GM19452 (cell line): ENCODE data around the gene ELF1.
A peak's percentile ranks its signal among the peaks of the same experiment; 100 is the strongest.
"Not testable (repeated sequence)": the region's sequence is repeated elsewhere in the genome, so short reads cannot be mapped to it uniquely, and the experiment has no call there.

Experiments used
- ATAC-seq: cut with Tn5 transposase; IDR thresholded peaks from one replicate; pipeline ENCODE4 v1.9.1; 2021; ENCODE audit not compliant: unreplicated experiment

The ELF1 gene

DNA sequence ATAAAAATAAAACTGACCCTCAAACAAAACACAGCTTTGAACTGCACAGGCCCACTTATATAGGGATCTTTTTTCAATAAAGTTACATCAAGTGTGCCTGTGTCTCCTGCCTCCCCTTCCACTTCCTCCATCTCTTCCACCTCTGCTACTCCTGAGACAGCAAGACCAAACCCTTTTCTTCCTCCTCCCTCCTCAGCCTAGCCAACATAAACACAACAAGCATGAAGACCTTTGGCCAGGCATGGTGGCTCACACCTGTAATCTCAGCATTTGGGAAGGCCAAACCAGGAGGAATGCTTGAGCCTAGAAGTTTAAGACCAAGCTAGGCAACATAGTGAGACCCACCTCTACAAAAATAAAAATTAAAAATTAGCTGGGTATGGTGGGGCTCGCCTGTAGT, 72.6 kb downstream of the ELF1 start:
- no peak for ATAC-seq

- ATAC-seq = no peak
Measured at GRCh38 chr13:40943073-40943472, 76.0 kb downstream of the ELF1 start.

DNA sequence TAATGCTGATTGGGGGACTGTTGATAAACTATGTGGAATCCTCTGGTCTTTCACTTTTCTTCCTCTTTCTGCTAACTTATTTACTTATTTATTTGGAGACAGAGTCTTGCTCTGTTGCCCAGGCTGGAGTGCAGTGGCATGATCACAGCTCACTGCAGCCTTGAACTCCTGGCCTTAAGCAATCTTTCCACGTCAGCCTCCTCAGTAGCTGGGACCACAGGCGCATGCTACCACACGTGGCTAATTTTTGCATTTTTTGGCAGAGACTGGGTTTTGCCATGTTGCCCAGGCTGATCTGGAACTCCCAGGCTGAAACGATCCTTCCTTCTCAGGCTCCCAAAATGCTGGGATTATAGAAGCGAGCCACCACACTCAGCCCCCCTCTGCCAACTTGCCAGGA, 77.5 kb downstream of the ELF1 start:
- ATAC-seq = no peak

DNA sequence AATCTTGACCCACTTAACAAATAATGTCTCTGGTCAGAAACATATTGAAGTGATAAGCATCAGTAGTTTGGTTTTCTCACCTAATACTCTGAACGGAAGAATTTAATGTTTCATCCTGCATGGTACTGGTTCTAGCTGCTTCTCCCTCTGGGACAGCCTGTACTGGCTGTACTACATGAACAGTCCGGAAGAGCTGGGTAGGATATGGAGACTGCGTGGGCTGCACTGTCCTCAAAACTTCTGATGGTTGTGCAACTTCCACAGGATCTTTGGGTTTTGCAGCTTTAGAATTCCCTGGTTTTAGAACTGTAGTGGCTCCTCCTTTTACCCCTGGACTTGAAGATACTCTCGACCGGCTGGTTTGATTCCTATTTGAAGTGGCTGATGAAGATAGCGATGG, 78.3 kb downstream of the ELF1 start:
- no peak for ATAC-seq

DNA sequence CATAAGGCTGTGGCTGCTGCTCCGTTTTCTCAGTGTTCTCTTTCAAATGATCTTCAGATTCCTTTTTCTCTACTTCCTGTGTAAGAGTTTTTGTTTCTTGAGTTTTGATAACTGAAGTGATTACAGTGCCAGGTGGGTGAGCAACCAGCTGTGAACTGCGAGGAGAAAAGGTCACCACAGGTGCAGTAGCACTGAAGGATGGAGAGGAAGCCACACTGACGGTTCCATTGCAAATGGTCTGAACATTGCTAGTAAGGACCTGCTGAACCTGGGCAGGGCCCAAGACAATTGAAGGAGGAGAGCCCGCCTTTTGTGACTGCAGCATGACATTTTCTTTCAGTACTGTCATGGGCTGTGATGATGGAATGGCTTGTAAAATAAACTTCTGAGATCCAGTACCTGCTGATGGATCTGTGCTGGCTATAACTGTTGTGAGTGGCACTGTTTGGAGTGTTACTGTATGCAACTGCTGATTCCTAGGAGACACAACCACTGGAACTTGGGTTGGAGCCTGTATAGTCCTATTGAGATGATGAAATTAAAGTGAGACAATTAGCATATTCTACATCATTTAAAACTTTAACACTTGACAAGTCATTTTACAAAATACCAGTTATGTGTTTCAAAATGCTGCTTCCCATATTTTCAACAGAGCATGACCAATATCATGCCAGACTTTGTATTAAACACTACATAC, 85.5 kb downstream of the ELF1 start:
- peak; percentile 68 for ATAC-seq

DNA sequence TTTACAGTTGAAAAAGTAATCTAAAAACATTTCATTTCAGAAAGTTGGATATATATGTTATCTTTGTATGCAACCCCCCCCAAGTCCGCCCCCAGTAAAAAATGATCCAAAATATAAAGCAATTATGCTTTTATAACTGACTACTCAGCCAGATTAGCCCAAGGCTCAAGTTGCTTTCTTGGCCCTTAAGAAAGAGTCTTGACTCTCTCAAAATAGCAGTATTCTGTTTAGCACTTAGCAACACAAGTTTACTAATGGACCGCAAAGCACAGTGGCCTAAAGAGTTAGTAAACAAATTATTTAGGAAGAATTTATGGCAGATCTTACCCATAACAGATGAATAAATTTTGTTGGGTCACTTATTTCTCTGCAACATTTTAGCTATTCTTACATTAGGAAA, 86.9 kb downstream of the ELF1 start:
- ATAC-seq = no peak

GRCh38 chr13:40931719-40932118, 87.4 kb downstream of the ELF1 start:
- no peak for ATAC-seq

DNA sequence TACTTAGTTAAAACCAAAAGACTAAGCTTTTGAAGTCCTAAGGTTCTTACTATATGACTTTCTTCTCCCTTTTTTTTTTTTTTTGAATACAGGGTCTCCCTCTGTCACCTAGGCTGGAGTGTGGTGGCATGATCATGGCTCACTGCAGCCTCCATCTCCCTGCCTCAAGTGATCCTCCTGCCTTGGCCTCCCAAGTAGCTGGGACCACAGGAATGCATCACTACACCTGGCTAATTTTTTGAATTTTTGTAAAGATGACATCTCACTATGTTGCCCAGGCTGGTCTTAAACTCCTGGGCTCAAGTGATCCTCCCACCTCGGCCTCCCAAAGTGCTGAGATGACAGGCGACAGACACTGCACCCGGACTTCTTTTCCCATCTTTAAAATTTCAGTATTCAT, 89.2 kb downstream of the ELF1 start:
- not testable (repeated sequence) for ATAC-seq

GRCh38 chr13:40928980-40929379, 90.1 kb downstream of the ELF1 start:
- no peak for ATAC-seq

- ATAC-seq = no peak
Measured at GRCh38 chr13:40927929-40928328, 91.2 kb downstream of the ELF1 start.

- no peak for ATAC-seq
Measured at GRCh38 chr13:40923867-40924266, 95.2 kb downstream of the ELF1 start.

- ATAC-seq = no peak
Measured at GRCh38 chr13:40922437-40923040, 96.6 kb downstream of the ELF1 start.

GRCh38 chr13:40920826-40921225, 98.3 kb downstream of the ELF1 start:
- ATAC-seq = no peak

DNA sequence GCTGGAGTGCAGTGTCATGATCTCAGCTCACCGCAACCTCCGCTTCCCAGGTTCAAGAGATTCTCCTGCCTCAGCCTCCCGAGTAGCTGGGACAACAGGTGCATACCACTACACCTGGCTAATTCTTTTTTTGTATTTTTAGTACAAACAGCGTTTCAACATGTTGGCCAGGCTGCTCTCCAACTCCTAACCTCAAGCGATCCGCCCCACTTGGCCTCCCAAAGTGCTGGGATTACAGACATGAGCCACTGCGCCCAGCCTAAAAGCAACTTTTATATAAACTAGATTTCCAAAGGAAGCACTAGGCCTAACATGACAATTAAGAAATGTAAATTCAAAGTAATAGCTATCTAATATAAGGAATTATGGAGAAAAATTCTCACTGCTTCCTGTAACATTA, 99.2 kb downstream of the ELF1 start:
- not testable (repeated sequence) for ATAC-seq

DNA sequence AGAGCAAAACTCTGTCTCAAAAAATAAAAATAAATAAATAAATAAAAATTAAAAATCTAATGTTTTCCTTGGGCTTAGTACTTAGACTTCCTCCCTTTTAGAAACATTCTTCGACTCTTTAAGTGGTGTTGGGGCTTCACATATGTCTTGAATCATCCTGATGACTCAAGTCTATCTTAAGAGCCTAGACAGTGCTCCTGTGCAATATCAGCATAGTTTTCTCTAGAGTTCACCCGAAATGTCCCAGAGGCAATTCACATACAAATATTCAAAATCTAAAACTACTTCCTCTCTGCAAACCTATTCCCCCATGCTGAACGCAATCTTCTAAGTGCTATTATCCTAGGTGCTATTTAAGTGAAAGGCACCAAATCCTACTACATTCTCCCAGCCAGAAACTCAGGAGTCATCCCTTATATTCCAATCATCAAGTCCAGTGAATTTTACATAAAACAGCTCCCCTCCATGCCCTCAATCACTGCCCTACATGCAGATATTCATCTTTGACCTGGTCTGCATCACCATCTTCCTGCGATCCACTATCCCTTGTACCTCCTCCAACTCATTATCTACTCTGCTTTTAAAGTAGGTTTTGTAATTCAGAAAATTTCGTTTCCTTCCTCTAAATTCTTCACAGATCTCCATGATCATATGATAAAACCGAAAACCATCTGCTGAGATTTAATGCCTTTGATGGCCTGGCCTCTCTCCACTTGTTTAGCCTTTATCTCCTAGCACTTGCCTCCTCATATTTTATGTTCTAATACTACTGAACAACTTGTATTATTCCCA, 102.7 kb downstream of the ELF1 start:
- no peak for ATAC-seq

DNA sequence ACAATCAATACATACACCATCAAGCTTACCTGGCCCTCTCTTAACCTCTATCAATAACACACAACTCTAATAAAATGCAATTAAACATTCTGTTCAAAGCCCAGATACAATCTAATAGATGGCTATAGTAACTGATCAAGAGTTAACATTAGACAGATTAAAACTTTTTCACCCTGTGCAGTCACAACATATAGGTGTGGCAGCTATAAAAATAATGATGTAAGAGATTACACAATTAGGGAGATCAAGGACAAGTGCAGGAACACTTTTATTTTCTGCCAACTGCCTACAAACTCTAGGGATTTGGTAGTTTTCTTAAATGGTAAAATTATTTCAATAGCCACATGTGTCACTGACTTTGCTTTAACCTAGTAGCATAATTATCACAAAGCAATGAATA, 104.3 kb downstream of the ELF1 start:
- ATAC-seq = not testable (repeated sequence)

DNA sequence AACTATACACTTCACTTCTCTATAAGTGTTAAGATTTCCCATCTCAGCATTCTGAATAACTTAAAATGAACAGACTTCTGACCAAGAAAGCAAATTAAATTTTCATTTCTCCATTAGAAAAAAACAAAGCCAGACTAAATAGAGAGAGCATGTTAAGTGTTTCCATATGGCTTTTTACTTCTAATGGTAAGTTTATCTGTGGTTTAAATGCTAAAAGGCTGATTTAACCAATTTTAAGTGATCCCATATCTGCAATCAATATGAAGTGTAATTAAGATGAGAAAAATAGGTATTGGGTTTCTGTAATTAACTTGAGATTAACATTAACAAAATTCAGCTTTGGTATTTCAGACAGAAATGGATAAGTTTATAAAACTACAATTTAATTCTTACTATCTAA, 107.8 kb downstream of the ELF1 start:
- no peak for ATAC-seq

- no peak for ATAC-seq
Measured at GRCh38 chr13:40910324-40911050, 108.6 kb downstream of the ELF1 start.

DNA sequence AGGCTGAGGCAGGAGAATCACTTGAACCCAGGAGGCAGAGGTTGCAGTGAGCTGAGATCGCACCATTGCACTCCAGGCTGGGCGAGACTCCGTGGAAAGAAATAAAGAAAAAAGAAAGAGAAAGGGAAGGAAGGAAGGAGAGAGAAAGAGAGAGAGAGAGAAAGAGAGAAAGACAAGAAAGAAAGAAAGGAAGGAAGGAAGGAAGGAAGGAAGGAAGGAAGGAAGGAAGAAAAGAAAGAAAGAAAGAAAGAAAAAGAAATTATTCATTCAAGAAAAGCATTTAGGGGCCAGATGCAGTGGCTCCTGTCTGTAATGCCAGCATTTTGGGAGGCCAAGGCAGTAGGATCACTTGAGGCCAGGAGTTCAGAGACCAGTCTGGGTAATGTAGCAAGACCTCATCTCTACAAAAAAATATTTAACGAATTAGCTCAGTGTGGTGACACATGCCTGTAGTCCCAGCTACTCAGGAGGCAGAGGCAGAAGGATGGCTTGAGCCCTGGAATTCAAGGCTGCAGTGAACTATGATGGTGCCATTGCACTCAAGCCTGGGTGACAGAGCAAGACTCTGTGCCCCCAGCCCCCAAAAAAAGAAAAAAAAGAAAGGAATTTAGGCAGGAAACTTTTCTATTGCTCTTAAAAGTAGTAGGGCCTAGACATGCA, 109.4 kb downstream of the ELF1 start:
- not testable (repeated sequence) for ATAC-seq

GRCh38 chr13:40908546-40908945, 110.6 kb downstream of the ELF1 start:
- no peak for ATAC-seq

DNA sequence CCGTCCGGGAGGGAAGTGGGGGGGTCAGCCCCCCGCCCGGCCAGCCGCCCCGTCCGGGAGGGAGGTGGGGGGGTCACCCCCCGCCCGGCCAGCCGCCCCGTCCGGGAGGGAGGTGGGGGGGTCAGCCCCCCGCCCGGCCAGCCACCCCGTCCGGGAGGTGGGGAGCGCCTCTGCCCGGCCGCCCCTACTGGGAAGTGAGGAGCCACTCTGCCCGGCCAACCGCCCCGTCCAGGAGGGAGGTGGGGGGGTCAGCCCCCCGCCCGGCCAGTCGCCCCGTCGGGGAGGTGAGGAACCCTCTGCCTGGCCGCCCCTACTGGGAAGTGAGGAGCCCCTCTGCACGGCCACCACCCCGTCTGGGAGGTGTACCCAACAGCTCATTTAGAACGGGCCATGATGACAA, 118.1 kb downstream of the ELF1 start:
- ATAC-seq = not testable (repeated sequence)
